ENCODE measurements around the gene COL15A1. TPM values are rescaled to one million over a fixed set of nuclear protein-coding genes. Genes with fewer than 3 reads are reported as not detected.
"Not testable (repeated sequence)": the region's sequence is repeated elsewhere in the genome, so short reads cannot be mapped to it uniquely, and the experiment has no call there.

Gene COL15A1
- polyA plus RNA-seq, 1 donor, result 21.6 TPM

DNA sequence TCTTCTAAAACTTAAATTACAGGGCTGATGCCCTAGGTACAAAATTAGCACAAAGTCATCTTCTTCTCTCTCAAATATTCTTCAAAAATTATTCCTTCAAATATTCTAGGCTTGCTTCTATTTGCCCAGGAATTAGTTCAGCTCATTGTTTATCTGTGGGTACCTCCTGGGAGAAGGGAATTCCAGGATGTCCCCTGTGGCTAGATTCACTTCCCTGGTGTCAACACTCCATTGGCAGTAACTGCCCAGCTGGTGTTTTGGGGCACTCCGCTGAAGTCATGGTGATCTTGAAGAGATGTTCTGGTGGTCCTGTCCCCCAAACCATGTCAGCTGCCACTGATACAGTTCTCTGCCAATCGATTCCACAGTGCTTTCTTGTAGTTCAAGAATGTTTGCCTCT lies 135.0 kb downstream of the COL15A1 start:
- DNase-seq, result no peak

DNA sequence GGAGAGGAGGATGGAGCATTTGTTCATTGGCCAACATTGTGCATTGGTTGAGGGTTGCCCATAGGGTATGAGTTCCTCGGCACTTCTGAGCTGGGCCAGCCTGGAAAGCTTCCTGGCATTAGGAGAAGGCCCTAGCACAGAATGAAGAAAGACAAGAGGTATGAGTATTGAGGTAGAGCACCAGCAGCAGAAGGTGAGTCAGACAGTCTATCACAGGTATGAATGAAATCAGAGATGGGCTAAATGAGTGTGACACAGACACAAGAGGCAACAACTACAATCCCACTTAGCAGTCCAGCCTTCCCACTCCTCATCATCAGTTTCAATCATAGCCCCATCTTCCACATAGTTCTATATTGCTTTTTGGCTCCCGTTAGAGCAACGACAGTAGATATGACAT lies 135.8 kb downstream of the COL15A1 start:
- DNase-seq, result no peak

DNA sequence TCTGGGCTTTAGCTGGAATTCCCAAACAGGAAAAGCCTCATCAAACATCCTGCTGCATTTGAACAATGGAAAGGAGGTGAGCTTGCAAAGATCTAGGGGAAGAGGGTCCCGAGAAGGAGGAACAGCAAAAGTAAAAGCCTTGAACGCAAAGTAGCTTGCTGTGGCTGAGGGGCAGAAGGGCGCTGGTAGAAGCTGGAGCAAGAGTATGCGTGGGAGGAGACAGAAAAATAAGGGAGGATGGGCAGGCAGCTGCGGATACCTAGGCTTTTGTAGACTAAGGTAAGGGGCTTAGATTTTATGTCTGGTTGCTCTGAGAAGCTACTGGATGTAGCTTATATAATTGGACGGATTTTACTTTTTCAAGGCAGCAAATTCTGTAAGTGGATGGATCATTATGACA lies 139.3 kb downstream of the COL15A1 start:
- DNase-seq, result no peak

DNA sequence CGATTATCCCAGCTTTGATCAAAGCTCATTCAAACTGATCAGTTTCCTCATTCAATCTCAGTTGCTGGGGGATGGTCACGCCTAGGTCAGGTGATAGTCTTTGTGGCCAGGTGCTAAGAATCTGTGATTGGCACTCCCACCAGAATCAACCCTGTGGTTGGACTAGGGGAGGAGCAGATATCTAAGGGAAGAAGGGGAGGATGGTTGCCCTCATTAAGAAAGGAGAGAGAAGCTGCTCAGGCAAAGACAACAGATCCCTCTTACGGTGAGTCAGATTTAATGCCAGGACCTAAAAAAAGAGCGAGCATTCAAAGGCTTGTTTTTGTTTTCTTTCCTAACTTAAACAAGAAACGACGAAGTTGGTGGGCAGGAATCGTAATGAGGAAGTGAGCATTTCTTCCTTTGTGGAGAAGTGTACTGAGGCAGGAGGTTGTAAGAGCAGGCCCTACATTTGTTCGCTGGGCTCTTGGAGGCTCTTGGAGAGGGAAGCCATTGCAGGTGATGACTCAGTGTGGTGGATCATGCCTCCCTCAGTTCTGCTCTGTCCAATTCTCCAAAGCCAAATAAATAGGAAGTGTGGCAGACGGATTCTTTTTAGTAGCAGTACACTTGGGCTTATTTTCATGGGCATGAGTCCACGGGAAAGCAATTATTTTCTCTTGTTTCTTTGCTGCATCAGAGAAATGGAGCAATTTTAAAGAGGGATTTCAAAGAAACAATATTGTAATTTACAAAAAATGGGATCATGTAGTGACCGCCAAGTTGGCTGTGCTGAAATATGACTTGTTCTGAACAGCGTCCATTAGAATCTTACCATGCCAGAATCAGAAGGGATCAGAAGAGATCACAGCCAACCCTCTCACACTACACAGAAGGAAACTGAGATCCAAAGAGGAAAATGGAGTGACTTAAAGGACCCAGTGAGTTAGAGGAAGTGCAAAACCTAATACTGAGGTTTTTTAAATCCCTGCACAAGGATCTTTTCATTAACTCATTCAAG lies 142.5 kb downstream of the COL15A1 start:
- no peak for DNase-seq

DNA sequence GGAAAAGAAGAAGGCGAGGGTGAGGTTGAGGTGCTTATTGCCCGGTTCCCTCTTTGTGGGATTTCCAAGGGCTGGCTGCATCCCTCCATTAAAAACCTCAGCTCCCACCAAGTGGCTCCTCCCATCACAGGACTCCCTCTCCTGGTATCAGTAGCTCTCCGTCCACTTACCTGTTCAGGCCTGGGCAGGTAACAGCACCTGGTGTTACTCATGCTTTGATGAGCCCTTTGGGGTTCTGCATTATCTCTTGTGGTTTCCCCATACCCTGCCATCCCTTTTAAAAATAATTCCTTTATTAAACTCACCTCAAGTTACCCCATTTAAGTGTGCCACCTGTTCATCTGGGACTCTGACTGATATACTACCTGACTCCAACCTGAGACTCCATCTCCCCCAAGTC lies 143.8 kb downstream of the COL15A1 start:
- DNase-seq, result no peak

DNA sequence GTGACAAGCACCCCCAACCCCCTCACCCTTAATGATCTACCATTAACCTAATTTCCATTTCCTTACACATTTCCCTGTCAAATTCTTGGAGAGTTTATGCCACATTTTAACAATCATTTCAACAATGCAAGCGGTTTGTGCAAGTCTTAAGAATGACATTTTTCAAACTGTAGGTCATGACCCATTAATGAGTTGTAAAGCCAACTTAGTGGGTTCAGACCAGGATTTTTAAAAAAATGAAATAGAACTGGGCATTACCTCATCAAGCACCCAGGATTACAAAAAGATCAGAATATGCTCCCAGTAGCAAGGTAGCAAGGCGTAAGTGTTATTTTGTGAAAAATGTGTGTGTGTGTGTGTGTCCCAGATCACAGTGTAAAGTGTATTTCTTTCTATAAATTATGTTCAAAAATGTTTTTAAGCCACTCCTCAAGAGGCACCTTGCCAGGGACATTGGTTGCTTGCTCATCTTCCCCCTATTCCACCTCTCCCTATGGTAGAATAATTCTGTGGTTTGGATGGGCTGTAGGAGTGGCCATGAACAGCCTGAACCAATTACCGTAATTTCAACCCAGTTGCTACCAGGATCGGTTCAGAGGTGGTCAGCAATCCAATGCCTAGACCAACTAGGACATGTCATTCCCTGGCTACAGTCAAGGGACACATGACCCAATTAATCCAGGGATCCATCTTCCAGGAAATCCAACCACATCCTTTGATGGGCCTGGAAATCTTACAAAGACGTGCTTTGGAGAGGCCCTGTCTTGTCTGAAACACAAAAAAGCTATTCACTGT lies 146.8 kb downstream of the COL15A1 start:
- DNase-seq, result no peak

DNA sequence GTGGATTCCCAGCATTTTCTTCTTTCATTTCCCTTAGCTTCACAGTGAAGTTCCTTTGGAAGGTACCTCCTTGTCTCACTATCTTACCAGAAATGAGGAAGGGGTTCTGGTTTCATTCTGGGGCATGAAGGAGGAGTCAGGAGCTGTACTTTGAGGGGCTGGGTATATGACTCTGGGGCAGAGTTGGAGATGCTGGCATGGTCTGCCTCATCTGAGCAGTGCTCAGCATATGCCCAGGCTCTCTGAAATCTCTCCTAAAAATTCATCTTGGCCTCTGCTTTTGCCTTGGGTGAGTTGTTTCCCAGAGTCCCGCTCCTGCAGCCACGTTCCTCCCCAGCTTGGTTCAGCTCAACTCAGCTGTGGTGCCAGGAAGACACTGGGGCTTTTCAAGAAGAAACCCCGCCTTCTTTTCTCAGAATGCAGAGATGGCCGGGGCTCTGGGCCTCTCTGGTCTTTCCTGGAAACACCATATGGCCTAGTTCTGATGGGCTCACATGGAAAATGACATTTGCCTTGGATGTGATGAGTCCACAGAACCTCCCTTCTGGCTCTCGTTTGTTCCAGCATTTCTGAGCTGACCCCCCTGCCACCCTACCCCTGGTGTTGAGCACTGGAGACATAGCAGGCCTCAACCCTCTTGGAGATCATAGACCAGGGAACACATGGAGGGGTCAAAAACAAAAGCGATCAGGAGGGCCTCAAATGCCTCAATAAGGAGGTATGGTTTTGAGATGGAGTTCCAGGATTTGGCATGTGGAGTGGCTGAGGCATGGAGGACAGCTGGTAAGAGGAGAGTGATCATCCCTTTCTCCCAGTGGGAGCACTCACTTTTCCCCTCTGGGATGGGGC lies 149.2 kb downstream of the COL15A1 start:
- no peak for DNase-seq

DNA sequence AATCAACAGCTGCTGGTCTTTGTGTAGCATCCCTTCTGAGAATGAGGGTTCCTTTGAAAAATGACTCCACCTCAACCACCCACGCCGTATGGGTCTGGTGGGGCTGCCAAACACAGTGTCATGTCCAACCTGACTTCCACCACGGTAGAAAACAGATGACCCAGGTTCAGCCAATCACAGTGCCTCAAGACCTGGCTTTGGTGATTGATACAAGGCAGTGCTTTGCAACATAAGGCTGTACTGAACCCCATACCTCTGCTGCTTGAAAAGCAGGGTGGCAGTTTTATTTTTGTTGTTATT lies 149.7 kb downstream of the COL15A1 start:
- no peak for DNase-seq

DNA sequence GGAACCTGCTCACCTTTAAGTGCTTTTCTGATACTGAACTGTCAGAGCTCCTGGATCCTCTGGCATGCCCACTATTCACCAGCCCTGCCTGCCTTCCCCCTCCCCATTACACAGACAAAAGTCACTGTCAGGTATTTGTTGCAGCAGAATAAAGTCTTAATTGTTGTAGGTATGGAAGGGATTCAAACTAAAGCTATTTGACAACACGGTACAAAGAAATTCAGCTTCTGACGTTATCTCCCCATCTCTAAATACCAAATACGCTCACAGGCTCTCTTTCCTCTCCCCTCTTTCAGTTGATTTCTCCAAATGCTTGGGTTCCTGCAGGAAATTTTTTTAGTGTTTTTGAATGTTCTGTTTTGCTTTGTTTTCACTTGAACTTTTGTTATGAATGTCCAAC lies 151.9 kb downstream of the COL15A1 start:
- DNase-seq, result no peak

DNA sequence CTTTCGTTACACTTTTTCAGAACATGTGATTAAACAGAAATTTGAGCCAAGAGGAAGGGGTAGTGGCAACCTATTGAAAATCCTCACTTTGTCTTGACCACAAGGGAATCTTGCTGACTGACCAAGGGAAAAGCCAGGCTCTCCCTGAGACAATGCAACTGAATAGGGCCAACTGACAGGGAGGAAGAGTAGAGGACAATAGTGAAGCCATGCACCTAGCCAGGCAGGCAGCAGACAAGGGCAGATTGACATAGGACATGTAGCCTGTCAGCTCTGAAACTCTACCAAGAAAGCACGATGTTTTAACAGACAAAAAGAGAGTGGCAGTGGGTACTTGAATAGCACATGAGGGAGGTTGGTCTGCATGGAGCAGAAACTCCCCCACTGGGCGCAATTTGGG lies 152.7 kb downstream of the COL15A1 start:
- no peak for DNase-seq

DNA sequence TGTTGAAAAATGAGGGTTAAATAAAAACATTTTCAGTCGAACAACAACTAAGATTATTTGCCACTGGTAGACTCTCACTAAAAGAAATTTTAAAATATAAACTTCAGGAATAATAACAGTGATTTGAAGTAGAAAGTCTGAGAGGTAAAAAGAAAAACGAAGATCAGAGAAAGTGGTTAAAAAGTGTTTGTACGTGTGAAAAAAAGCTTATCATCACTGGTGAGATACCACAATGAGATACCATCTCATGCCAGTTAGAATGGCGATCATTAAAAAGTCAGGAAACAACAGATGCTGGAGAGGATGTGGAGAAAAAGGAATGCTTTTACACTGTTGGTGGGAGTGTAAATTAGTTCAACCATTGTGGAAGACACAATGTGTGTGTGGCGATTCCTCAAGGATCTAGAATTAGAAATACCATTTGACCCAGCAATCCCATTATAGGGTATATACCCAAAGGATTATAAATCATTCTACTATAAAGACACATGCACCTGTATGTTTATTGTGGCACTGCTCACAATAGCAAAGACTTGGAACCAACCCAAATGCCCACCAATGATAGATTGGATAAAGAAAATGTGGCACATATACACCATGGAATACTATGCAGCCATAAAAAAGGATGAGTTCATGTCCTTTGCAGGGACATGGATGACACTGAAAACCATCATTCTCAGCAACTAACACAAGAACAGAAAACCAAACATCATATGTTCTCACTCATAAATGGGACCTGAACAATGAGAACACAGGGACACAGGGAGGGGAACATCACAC lies 156.3 kb downstream of the COL15A1 start:
- DNase-seq, result not testable (repeated sequence)

DNA sequence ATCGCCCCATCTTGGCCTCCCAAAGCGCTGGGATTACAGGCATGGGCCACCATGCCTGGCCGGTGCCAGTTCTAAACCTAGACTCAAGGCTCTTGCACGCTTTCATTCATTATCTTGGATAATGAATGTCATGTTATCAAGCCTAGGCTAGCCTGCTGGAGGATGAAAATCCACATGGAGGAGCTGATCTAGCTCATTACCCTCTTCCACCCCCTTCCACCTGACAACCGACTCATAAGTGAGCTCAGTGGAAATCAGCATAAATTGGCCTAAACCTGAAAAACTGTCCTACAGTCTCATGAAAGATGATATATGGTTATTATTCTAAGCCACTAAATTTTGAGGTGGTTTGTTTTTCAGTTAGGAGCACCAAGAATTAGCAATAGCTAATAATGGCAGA lies 157.6 kb downstream of the COL15A1 start:
- DNase-seq, result no peak

DNA sequence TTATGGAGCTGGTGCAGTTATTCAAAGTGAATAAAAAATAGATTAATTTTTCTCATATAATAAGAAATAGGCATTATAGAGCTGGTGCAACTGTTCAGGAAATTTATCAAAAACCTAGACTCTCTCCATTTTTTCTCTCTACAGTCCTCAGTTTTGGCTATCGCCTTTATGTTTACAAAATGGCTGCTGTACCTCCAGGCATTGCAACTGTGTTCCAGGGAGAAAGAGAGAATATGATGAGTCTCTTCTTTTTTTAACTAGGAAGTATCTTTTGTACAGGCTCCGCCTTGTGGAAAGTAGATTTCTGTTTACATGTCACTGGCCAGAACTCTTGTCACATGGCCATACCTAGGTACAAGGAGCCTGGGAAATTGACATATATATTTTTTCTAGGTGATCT lies 158.1 kb downstream of the COL15A1 start:
- DNase-seq, result no peak

DNA sequence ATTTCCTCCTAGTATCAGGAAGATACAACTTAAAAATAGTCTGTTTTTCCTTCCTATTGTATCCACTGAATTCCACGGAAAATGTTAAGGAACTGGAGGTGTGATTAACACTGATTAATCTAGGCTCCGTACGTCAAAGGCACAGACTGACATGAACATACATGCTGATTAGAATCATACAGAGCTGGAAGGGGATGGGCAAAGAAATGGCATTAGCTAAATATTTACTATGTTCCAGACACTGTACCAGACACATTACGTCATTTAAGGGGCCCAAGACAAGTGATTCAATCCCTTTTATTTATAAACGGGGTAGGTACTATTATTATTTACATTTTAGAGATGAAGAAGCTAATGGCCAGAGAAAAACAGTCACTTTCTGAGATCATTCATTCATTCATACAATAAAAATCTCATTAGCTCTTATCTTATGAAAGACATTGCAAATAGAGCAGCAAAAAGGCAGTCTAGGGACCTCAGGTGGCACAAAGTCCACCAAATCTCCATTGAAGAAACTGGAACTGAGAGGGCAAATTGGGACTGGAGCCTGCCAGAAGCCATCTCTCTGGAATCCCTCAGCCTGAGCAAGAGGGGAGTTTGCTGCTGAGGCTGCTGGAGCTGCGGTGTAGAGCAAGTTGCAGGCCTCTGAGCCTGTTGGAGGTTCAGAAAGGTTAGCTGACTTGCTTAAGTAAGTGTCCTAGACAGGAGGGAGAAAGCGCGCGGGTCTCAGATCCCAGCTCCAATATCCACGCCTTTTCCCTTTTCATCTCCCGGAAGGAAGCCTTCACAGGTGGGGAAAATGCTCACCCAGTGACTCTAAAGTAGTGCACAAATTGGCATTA lies 159.6 kb downstream of the COL15A1 start:
- no peak for DNase-seq

DNA sequence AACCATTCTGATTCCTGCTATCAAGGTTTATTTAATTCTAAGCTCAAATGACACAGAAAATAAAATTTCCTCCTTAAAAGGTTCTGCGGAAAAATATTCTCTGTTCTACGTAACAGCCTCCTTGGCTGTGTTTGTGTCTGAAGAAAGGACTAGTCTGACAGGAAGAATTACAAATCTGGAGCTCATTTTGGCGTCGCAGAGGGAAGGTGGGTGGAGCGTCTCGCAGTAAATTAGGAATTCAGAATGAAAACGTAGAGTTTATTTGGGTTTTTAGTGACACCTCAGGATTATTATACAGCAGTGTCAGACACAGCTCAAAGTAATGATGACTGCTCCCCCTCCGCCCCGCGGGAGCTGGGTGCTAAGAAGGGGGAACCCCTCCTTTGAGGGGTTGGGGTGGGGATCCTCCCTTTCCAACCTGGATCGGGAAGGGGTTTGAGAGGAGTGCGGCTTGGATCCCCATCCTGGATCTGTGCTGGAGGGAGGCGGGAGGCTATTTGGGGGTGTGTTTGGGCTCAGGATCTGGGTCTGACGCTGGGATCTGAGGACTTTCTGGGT lies 160.3 kb downstream of the COL15A1 start:
- DNase-seq, result peak; percentile 28

DNA sequence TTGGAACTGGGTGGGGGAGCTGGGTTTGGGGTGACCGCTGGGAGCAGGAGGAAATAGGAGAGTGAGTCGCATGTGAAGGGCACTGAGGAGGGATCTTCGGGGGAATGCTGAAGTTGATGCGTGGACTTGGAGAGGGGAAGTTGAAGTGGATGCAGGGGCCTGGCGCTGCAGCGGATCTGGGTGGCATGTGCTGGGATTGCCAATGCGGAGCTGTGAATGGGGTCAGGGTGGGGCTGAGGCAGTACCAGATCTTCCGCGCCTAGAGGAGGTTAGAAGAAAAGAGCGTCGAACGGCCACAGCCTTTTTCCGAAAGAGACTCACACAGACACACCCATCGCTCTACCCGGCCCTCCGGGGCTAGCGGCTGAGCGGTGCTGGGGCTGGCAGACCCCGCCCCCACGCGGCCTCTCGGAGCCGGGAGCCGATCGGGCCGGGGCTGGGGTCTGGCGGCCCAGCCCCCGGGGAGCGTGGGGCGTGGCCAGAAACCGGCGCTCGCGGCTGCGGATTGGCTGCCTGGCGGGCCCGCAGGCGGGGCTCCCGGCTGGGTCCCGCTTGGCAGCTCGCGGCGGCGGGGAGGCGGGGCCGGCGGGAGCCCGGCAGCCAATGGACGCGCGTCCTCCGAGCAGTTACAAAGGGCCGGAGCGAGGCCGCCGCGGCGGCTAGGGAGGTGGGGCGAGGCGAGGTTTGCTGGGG lies 160.9 kb downstream of the COL15A1 start, which contains the start of gene TGFBR1:
TGFBR1 (plus strand) TSS at position 655 of the 693 bp plus-strand sequence. CDS start 93 bp downstream, outside the sequence.
- DNase-seq, result peak; percentile 92

DNA sequence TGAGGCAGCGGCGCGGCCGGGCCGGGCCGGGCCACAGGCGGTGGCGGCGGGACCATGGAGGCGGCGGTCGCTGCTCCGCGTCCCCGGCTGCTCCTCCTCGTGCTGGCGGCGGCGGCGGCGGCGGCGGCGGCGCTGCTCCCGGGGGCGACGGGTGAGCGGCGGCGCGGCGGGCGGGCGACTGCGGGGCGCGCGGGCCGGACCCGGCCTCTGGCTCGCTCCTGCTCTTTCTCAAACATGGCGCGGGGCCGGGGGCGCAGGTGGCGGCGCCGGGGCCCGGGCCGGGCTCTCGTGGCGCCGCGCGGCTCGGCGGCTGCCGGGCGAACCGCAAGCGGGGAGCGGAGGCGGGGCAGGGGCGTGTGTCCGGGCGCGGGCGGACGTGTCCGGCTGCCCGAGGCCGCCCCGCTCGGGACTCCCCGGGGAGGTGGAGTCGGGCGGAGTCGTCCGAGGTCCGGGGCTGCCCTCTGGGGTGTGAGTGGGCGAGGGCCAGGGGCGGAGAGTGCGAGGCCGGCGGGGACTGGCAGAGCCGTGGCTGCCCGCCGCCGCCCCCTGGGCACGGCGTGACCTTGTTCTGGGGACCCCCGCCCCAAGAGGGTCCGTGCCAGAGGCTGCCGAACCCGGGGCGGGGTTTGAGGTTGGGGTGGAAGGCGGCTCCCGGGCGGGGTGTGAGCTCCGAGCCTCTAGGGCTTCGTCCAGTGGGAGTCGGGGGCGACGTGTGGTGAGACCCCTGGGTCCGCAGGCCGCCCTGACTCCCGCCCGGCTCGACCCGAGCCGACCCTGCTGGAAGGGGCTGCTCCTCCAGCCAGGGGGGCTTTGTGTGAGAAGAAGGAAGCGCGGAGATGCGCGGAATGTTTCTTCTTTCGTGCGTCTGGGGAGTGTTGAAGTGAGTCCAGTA lies 161.7 kb downstream of the COL15A1 start:
- peak; percentile 45 for DNase-seq

DNA sequence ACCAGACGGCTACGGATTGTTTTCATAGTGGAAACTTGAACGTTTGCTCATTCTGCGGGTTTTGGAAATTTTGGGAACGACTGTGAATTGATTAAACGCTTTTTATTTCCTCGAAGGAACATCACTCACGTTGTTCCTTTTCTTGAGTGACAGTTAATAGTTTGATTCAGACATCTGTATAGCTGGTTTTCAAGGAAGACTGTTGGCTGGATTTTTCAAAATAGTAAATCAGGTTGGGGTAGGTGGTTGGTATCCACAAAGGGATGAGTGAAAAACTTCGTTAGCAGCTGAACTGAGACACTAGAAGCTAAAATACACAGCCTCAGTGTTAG lies 162.3 kb downstream of the COL15A1 start:
- no peak for DNase-seq

DNA sequence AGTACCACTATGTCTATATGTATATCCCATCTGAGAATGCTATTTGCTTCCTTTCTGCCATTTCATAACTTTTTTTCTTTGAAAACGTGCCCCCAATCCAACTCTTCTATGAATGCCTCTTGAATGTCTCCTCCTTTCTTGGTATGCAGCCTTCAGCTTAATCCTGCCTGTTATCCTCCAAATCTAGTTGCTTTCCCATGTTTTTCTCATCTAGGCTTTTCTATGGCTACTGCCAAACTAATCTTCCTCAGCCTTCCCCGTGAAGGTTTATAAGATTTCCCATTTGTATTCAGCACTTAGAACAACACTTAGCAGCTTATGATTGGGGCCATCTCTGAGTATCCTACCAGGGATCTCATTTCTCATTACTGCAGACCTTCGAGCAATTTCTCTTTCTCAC lies 163.7 kb downstream of the COL15A1 start:
- DNase-seq, result no peak
